ENCODE measurements around the gene KANK2.

- TF ChIP-seq, protein P1, sequence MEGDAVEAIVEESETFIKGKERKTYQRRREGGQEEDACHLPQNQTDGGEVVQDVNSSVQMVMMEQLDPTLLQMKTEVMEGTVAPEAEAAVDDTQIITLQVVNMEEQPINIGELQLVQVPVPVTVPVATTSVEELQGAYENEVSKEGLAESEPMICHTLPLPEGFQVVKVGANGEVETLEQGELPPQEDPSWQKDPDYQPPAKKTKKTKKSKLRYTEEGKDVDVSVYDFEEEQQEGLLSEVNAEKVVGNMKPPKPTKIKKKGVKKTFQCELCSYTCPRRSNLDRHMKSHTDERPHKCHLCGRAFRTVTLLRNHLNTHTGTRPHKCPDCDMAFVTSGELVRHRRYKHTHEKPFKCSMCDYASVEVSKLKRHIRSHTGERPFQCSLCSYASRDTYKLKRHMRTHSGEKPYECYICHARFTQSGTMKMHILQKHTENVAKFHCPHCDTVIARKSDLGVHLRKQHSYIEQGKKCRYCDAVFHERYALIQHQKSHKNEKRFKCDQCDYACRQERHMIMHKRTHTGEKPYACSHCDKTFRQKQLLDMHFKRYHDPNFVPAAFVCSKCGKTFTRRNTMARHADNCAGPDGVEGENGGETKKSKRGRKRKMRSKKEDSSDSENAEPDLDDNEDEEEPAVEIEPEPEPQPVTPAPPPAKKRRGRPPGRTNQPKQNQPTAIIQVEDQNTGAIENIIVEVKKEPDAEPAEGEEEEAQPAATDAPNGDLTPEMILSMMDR (IDR thresholded peaks at IDR 0.05): no peak
- TF ChIP-seq POLR2A (IDR thresholded peaks at IDR 0.05): no peak
Observed at GRCh38 chr19:11127905-11128304, 69.4 kb downstream of the KANK2 start.

Data from adrenal gland (tissue), 5 donors.